ENCODE data around the gene SON.

DNA sequence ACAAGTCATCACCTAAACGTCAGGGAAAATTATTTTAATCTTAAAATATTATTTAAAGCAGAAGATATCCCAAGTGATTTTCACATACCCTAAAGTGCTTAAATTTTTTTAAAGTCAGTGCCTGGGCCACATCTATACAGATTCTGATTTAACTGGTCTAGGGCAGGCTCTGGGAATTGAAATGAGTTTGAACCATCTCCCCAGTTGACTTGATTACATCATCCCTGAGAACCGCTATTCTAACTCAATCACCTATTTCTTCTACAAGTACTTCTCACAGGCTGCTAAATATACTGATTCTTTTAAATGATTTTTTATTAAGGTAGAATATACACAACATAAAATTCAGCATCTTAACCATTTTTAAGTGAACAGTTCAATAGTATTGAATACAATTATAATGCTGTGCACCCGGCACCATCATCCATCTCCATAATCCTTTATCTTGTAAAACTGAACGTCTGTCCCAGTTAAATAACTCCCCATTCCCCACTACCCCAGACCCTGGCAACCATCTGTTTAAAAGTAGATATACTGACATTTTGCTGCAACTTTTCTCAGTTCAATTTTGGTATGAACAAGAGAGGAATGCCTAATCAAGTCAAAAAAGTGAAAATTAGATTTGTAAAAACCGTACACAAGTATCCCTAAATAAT, 20.4 kb upstream of the SON start:
- TF ChIP-seq EP300 (IDR thresholded peaks at IDR 0.05): no peak
- TF ChIP-seq POLR2A (IDR thresholded peaks at IDR 0.05): no peak
- TF ChIP-seq, protein P1, sequence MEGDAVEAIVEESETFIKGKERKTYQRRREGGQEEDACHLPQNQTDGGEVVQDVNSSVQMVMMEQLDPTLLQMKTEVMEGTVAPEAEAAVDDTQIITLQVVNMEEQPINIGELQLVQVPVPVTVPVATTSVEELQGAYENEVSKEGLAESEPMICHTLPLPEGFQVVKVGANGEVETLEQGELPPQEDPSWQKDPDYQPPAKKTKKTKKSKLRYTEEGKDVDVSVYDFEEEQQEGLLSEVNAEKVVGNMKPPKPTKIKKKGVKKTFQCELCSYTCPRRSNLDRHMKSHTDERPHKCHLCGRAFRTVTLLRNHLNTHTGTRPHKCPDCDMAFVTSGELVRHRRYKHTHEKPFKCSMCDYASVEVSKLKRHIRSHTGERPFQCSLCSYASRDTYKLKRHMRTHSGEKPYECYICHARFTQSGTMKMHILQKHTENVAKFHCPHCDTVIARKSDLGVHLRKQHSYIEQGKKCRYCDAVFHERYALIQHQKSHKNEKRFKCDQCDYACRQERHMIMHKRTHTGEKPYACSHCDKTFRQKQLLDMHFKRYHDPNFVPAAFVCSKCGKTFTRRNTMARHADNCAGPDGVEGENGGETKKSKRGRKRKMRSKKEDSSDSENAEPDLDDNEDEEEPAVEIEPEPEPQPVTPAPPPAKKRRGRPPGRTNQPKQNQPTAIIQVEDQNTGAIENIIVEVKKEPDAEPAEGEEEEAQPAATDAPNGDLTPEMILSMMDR (IDR thresholded peaks at IDR 0.05): no peak
- TF ChIP-seq POLR2AphosphoS5 (IDR thresholded peaks at IDR 0.05): no peak
